GM18502 (cell line): ENCODE results near the gene JMJD1C.

Experiments used
- ATAC-seq: cut with Tn5 transposase; IDR thresholded peaks from one replicate; pipeline ENCODE4 v1.9.1; 2021; ENCODE audit warnings: mild to moderate bottlenecking; ENCODE audit not compliant: unreplicated experiment, poor library complexity

Gene JMJD1C

DNA sequence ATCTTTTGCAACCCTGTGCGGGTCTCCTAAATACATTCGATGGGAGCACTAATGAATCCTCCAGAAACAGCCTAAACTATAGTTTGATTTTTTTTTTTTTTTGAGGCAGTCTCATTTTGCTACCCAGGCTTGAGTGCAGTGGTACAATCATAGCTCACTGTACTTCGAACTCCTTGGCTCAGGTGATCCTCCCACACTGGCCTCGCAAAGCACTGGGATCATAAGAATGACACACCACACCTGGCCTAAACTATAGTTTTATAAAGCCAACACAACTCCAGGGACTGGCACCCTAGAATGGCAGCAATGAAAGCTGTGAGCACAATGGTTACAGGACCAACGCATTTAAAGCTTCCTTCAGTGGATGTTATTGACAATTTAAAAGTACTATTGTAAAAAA is 14.5 kb upstream of the JMJD1C start:
- no peak for ATAC-seq

DNA sequence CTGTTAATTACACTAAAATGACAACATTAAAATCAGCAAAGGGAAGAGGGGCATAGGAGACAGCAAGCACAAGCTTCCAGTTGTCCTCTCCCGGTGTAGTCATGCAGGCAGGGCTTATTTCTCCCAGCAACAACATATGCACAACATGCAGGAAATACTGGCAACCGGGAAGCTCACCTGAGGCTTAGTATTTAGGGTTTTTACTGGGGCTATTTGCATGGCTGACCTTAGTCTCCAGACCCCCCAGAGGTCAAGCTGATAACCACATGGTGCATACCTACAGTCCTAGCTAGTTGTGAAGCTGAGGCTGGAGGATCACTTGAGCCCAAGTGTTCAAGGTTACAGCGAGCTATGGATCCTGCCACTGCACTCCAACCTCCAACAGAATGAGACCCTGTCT is 12.8 kb upstream of the JMJD1C start:
- no peak for ATAC-seq

DNA sequence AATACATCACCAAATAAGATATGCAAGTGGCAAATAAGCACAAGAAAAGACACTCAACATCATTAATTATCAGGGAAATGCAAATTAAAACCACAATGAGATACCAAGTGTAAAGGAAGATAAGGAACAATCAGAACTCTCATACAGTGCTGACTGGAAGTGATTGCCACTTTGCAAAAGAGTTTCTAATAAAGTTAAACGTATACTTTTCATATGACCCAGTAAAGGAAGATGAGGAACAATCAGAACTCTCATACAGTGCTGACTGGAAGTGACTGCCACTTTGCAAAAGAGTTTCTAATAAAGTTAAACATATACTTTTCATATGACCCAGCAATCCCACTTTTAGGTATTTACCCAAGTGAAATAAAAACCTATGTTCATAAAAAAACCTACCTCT is 12.2 kb upstream of the JMJD1C start:
- no peak for ATAC-seq

GRCh38 chr10:63474488-63474887 is 8.7 kb upstream of the JMJD1C start:
- ATAC-seq, result no peak

- ATAC-seq, result no peak
Observed at GRCh38 chr10:63470928-63471327, 5.2 kb upstream of the JMJD1C start.

DNA sequence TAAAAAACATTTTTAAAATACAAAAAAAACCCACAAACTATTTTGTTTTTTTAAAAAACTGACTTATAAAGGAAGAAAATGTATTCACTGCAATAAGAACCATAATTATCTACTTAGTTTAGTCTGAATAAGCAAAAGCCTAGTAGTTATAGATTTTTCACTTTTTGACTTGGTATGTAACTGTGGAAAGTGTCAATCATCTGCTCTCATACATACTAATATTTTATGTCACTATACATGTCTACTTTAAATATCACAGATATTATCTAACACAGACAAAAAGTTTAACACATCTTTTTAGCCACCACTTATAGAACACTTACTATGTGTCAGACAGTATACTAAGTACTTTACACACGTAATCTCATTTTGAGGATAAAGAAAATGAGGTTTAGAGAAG is 3.2 kb upstream of the JMJD1C start:
- ATAC-seq, result no peak

GRCh38 chr10:63467841-63468240 is 2.1 kb upstream of the JMJD1C start:
- no peak for ATAC-seq

DNA sequence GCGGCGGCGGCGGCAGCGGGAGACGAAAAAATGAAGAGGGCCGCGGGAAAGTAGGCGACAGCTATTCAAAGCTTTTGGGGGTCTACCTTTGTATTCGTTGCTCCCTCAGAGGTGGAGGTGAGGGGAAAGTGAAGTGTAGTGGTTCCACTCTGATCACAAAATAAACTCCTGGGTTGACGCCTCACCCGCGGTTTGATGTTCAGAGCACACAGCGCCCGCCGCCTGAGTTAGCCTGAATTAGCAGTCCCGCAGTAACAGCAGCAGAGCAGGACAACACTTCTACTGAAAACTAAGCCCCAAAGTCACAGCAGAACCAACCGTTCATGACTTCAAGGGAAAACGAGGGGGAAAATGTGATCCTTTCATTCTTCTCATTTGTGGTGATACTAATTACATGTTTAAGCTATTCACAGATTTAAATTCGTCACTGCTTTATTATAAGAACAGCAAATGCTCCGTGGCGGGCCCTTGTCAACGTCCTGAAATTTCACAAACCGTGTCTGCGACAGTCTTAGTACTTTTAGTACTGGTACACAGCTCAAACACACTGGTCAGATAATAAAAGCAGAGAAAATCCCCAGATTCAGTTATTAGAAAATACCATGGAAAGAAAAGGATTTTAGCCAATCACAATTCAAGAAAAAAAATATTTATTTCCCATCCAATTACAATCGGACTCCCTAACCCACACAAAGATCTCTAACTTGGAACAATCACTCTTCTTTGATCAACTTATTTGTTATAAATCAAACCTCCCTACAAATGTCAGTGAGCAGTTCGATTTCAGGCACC is 563 bp upstream of the JMJD1C start:
- peak; percentile 41 for ATAC-seq

- peak; percentile 47 for ATAC-seq
Observed at GRCh38 chr10:63464402-63465292, 1.1 kb downstream of the JMJD1C start.

- no peak for ATAC-seq
Observed at GRCh38 chr10:63462442-63462841, 3.3 kb downstream of the JMJD1C start.

- no peak for ATAC-seq
Observed at GRCh38 chr10:63458177-63458576, 7.6 kb downstream of the JMJD1C start.

- ATAC-seq, result no peak
Observed at GRCh38 chr10:63457594-63457993, 8.2 kb downstream of the JMJD1C start.

DNA sequence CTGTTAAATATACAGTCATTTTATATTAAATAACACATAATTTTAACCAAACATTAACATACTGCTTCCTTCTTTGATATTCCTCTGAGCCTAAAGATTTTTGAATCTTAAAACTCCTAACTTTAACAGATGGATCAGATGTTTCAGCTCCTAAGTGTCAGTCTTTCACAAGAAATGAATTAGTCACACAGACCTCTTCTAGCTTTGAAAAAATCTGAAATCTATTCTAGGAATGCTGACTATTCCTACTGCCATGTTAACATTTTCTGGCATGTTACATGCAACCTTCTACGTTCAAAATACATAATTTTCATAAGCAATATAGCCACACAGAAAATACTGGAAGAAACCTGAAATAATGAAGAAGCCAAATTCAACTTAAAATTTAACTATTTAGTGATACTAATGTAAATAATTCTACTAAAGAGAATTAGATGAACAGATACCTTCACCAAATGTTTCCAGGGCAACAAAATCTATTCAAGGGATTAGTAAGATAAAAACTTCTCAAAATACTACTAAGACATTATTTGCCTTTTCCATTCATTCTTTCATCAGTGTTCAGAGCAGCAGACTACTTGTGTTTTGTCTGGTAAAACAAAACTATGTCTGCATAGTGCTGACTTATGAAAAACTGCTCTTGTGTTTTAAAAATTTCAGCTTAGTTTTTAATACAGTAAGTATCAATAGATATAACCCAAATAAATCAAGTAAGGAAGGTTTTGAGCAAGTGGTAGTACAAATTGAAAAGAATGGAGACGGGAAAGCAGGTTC is 9.2 kb downstream of the JMJD1C start:
- no peak for ATAC-seq

GRCh38 chr10:63455507-63455906 is 10.3 kb downstream of the JMJD1C start:
- ATAC-seq, result no peak

GRCh38 chr10:63454631-63455030 is 11.1 kb downstream of the JMJD1C start:
- no peak for ATAC-seq

GRCh38 chr10:63452524-63452923 is 13.3 kb downstream of the JMJD1C start:
- no peak for ATAC-seq

GRCh38 chr10:63446716-63447440 is 18.9 kb downstream of the JMJD1C start:
- no peak for ATAC-seq

- no peak for ATAC-seq
Observed at GRCh38 chr10:63441404-63441803, 24.4 kb downstream of the JMJD1C start.

DNA sequence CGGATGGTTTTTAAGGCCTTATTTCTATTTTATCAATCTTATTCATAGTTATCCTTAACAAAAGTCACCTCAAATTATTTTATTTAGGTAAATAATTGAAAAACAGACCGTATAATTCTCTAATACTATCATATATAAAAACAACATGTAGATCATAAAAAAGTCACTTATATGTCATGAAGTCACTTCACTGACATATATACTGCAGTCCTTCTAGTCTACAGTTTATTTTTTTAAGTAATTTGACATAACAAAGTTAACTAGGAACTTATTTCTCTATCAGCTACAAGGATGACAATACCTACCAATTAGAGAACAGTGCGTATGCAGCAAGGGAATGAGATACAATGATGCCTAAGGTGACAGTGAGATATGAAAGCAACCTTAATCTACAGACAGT is 26.2 kb downstream of the JMJD1C start:
- ATAC-seq, result no peak
